Breast epithelium (tissue), 3 donors: ENCODE data around the gene ARHGAP10.

Experiments
- POLR2A ChIP-seq: fragments of 450-650 bp; IDR thresholded peaks from one replicate; pipeline ENCODE4 v1.6.1; 2016; ENCODE audit warnings: antibody characterized with exemption, mild to moderate bottlenecking, moderate library complexity
- POLR2AphosphoS5 ChIP-seq, 3 donors: sonication (generic); formaldehyde crosslinking; IDR thresholded peaks; one replicate each; pipeline ENCODE4 v1.6.1; 2017; ENCODE audit warnings: antibody characterized with exemption in 3 of 3
- TF ChIP-seq, protein P1 (sequence below), 3 donors: fragments of 450-650 bp; IDR thresholded peaks; one replicate each; pipeline ENCODE4 v1.5.1; 2016 to 2017; ENCODE audit warnings: antibody characterized with exemption in 3 of 3, mild to moderate bottlenecking in 3 of 3, moderate library complexity in 3 of 3

GRCh38 chr4:147975325-147975724, 243.4 kb downstream of the ARHGAP10 start:
- TF ChIP-seq, protein P1, sequence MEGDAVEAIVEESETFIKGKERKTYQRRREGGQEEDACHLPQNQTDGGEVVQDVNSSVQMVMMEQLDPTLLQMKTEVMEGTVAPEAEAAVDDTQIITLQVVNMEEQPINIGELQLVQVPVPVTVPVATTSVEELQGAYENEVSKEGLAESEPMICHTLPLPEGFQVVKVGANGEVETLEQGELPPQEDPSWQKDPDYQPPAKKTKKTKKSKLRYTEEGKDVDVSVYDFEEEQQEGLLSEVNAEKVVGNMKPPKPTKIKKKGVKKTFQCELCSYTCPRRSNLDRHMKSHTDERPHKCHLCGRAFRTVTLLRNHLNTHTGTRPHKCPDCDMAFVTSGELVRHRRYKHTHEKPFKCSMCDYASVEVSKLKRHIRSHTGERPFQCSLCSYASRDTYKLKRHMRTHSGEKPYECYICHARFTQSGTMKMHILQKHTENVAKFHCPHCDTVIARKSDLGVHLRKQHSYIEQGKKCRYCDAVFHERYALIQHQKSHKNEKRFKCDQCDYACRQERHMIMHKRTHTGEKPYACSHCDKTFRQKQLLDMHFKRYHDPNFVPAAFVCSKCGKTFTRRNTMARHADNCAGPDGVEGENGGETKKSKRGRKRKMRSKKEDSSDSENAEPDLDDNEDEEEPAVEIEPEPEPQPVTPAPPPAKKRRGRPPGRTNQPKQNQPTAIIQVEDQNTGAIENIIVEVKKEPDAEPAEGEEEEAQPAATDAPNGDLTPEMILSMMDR (IDR thresholded peaks at IDR 0.05): no peak
- no peak for TF ChIP-seq POLR2A
- no peak for TF ChIP-seq POLR2AphosphoS5 (IDR thresholded peaks at IDR 0.05)
